HG03575 (cell line): Measurements from ENCODE around the gene FAM89A.
"Not testable (repeated sequence)": the region's sequence is repeated elsewhere in the genome, so short reads cannot be mapped to it uniquely, and the experiment has no call there.

Experiments
- ATAC-seq: cut with Tn5 transposase; IDR thresholded peaks from one replicate; pipeline ENCODE4 v1.9.1; 2021; ENCODE audit not compliant: unreplicated experiment, insufficient number of reproducible peaks, low FRiP score; ENCODE audit errors: extremely low read depth

The FAM89A gene

DNA sequence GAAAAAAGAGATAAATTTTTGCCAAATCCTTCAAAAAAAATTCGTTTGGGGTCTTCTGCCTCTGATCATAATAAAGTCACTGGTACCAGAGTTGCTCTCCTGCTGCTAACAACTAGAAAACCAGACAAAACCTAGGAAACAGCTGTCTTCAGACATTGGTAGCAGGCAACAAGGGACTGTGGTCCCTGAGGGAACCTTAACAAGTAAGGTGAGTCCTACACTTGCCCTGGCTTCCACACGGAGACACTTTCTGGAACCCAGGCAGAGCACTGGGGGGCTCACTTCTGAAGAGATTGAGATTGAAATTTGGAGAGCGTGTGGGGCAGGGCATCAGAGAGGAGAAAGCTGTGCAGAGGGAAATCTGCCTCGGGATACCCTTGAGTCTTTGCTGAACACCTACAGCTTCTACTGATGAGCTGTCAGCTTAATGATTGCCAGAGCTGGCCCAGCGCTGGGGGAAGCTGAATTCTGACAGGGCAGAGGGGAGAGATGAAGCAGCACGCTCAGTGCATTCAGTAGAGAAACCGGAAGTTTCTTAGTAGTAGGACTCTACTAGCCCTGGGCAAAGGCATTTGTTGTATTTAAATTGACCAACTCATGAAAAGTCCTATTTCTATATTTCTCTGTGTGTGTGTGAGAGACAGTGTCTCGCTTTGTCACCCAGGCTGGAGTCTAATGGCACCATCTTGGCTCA is 18.5 kb upstream of the FAM89A start:
- no peak for ATAC-seq

DNA sequence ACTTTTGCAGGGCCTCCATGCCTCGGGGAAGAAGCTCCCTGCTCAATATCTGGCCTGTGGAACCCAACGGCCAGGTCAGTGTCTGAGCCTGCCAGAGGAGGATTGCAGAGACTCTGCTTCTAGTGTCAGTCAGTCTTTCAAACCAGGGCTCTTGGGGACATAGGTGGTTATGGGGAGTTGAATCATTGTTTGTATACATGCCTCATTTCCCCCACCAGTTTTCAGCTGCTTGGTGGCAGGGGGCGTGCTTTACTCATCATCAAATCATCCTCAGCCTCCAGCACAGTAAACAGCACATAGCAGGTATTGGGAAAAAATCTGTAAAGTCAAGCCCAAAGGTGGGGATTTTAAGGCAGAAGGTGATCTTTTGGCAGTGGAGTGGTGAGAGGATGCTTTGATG is 17.4 kb upstream of the FAM89A start:
- no peak for ATAC-seq

DNA sequence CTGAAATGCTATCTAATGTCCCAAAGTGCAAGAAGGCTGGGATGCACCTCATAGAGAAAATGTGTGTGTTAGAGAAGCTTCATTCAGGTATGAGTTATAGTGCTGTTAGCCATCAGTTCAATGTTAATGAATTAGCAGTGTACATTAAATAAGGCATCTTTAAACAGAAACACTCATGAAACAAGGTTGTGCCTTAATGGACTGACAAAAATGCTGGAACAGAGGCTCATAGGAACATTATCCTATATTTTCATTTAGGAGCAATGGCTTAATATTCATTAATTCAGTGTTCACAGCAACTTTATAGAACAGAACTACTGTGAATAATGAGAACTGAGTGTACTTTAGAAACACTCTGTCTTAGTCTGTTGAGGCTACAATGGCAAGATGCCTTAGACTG is 15.2 kb upstream of the FAM89A start:
- ATAC-seq = no peak

DNA sequence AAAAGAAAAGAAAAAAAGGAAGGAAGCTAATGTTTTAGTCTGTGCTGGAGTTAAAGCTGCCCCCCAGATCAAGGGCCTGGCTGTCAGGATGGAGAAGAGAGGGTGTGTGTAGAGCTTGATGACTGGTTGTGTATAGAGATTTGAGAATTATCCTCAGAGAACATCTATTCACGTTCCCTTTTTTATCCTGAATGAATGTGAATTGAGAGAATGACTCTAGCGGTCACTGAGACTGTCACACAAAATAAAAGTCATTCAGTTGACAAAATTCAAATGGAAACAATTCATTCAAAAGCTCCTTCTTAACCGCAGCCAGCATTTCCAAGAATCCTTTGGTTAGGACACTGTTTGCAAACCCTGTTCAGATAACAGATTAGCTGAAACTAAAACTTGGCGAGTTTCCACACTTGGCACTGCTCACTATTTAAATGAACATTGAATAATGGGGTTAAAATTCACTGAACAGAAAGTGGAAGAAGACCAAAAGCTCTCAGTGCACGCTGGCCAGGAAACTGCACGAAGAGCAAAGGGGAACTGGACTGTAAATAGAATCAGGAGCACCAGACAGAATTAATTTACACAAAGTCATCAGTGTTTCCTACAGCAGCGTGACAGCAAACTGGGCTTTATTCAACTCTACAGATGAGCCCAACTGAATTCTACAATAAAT is 13.6 kb upstream of the FAM89A start:
- ATAC-seq = no peak

DNA sequence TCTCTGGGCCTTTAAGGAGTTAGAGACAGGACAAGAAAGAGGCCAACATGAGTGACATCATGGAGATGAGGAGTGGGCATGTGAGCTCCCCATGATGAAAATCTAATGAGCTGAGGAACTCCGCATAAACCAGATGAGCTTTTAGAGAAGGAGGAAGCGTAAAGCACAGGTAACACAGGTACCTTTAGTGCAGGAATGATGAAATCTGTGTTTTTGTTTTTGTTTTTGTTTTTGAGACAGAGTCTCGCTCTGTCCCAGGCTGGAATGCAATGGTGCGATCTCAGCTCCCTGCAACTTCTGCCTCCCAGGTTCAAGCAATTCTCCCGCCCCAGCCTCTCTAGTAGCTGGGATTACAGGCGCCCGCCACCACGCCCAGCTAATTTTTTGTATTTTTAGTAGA is 12.7 kb upstream of the FAM89A start:
- no peak for ATAC-seq

DNA sequence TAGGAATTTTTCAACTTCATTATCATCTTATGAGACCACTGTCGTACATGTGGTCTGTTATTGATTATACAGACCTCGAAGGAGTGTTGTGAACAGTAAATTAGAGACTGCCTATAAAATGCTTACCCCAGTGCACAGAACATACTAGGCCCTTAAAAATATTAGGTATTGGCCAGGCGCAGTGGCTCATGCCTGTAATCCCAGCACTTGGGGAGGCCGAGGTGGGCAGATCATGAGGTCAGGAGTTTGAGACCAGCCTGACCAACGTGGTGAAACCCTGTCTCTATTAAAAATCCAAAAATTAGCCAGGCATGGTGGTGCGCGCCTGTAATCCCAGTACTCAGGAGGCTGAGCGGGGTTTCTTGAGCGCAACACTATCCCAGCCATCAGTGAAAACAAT is 10.9 kb upstream of the FAM89A start:
- not testable (repeated sequence) for ATAC-seq

DNA sequence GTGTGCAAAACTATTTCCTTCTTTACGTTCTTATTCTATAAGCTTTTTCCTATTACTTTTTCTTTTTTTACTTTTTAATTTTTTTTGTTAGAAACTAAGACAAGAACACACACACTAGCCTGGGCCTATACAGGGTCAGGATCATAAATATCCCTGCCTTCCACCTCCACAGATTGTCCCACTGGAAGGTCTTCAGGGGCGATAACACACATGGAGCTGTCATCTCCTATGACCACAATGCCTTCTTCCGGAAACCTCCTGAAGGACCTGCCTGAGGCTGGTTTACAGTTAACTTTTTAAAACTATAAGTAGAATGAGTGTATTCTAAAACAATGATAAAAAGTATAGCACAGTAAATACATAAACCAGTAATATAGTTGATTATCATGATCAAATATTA is 10.3 kb upstream of the FAM89A start:
- no peak for ATAC-seq

DNA sequence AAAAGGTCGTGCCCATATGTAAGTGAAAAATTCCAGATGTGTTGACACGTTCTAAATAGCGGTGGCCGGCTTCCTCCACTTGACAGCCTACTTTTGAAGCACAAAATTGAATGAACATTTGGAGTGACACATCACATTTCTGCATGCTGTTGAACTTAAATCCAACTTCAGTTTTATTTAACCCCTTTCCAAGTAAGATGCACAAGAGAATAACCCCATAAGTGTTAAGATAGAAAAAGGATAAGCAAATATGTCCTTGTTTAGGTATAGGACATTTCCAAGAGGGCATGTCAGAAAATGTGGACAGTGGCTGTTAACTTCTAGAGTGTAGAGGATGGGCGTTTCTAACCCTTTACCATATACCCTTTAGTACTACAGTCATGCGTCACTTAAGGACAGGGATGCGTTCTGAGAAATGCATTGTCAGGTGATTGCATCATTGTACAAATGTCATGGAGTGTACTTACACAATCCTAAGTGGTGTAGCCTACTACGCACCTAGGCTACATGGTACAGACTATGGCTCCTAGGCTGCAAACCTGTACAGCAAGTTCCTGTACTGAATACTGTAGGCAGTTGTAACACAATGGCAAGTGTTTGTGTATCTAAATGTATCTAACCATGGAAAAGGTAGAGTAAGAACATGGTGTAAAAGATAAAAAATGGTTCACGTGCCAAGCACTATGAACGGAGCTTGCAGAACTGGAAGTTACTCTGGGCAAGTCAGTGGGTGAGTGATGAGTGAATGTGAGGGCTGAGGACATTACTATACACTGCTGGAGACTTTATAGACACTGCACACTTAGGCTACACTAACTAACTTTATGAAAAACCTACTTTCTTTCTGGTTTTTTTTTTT is 9.3 kb upstream of the FAM89A start:
- ATAC-seq = no peak

DNA sequence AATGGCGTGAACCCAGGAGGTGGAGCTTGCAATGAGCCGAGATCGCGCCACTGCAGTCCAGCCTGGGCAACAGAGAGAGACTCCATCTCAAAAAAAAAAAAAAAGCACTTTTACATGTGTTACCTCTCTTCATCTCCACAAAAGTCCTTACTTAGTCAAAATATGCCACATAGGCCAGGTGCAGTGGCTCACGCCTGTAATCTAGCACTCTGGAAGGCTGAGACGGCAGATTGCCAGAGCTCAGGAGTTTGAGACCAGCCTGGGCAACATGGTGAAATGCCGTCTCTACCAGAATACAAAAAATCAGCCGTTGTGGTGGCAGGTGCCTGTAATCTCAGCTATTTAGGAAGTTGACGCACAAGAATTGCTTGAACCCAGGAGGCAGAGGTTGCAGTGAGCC is 8.4 kb upstream of the FAM89A start:
- ATAC-seq = not testable (repeated sequence)

DNA sequence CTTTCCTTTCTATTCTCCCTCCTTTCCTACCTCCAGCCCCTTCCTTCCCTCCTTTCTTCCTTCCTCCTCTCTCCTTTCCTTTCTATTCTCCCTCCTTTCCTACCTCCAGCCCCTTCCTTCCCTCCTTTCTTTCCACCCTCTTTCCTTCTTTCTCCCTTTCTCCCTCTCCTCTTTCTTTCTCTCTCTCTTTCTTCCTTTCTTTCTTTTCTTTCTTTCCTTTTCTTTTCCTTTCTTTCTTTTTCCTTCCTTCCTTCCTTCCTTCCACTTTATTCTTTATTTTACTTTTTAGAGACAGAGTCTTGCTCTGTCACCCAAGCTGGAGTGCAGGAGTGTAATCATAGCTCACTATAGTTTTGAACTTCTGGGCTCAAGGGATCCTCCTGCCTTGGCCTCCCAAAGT is 7.5 kb upstream of the FAM89A start:
- not testable (repeated sequence) for ATAC-seq

DNA sequence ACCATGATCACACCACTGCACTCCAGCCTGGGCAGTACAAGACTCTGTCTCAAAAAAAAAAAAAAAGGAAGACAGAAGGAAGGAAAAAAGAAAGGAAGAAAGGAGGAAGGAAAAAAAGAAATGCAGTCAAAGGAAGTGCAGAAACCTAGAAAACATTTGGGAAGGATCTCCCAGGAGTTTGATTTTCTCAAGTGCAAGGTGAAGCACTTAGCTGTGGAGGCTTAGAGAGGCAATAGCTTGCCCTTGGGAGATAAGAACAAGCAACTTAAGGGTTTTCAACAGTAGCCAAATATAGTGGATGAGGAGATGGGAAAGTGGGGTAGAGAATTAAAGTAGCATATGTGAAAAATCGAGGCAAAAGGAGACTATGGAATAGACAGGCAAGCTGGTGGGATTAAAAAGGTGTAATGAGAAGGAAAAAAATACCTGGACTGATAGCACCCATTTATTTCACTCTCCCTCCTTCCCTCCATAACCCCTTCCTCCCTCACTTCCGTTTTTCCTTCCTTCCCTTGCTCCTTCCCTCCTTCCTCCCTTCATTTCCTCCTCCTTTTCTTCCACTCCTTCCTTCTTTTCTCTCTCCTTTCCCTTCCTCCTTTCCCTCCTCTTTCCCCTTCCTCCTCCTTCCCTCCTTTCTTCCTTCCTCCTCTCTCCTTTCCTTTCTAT is 6.8 kb upstream of the FAM89A start:
- ATAC-seq = no peak

DNA sequence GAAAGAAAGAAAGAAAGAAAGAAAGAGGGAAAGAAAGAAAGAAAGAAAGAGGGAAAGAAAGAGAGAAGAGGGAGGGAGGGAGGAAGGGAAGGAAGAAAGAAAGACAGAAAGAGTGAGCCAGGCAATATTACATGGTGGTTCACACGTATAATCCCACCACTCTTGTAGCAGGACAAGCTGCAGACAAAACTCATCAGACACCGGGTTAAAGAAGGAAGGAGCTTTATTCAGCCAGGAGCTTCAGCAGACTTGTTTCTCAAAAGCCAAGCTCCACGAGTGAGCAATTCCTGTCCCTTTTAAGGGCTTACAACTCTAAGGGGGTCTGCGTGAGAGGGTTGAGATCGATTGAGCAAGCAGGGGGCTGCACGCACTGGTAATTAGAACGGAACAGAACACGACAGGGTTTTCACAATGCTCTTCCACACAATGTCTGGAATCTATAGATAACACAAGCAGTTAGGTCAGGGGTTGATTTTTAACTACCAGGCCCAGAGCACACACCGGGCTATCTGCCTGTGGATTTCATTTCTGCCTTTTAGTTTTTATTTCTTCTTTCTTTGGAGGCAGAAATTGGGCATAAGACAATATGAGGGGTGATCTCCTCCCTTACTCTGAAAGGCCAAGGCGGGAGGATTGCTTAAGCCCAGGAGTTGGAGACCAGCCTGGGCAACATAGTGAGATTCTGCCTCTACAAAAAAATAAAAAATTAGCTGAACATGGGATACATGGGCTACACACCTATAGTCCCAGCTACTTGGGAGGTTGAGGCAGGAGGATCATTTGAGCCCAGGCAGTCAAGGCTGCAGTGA is 6.1 kb upstream of the FAM89A start:
- not testable (repeated sequence) for ATAC-seq

DNA sequence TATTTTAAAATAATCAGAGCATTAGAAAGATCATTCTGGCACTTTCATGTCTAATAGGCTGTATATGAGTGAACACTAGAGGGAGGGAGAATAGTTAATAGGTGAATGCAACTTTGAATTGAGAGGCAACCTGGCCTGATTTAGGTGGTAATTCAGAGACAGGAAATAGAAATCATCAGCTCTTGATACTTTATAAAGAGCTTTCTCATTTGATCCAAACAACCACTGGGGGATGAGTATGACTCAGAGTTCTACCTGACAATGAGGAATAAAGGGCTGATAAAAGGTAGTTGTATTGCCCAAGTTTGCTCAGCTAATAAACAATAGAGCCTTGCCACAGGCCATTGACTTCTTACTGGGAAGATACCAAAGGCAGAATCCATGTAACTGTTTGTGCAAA is 5.2 kb upstream of the FAM89A start:
- ATAC-seq = no peak

DNA sequence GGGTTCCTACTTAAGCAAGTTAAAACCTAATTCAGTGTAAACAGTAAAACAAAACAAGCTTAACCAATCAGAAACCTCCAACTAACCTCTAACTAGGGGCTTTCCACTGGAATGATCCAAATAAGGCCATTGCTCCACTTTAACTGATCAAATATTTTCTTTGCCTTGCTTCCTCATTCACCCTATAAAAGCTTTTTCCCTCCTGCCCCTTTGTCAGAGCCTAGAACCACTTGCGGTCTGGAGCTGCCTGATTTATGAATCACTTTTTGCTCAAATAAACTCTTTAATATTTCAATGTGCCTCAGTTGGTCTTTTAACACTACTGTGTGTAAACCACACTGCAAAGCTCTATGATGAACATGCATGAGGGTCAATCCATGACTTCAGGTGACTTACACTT is 4.5 kb upstream of the FAM89A start:
- ATAC-seq = no peak

DNA sequence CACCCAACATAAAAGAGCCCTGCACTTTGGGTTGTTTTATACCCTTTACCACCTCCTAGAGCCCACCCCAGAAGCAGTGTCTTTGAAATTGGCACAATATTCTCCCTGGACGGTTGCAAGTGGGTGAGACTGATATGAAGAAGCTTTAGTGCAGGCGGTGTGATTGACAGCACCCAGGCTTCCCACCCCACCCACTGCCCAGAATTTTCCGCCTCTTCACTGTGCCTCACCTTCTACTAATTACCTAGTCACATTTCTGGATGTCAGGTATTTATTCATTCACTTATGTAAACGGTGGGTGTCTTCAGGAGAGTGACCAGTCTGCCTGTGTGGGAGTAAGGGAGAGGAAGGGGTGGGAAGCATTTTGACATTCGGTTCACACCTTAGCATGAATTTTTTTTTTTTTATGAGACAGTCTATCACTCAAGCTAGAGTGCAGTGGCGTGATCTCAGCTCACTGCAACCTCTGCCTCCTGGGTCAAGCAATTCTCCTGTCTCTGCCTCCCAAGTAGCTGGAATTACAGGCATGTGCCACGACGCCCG is 1.7 kb upstream of the FAM89A start:
- ATAC-seq = no peak

DNA sequence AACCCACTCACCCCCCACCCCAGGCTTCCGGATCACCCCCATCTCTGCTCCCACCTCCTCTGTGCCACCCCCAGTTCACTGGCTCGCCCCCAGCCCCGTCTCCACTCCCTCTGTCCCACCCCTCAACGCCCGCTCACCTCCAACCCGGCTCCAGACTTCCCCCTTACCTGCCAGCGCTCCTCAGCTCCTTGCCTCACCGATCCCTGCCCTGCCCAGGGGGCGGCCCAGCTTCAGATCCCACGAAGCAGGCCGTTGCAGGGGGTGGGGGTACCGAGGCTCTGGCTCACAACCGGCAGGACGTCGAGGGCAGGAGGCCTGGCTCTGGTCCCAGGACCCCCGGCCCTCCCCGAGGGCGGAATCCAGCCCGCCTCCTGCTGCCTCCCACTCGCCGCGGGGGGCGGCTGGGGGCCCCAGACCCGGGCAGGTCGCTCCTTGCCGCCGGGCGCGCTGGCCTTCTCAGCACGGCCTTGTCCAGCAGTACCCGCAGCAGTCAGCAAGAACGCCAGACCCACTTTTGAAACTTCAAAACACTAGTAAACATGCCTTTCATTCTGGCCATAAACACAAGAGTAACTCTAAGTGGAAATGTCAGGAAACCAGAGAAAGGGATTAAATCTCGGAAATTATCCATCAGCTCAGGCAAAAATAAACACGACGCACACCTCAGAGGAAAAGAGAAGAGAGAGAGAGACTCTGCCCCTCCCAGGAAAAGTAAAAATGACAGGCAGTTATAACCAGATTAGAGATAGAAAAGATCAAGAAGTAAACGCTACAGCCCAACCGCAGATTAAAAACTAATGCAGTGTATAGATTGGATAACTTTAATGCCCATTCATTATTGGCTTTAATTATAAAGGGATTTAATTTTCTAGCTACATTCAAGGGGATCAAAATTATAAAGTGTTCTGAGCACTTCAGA is 1.0 kb upstream of the FAM89A start:
- ATAC-seq = no peak

DNA sequence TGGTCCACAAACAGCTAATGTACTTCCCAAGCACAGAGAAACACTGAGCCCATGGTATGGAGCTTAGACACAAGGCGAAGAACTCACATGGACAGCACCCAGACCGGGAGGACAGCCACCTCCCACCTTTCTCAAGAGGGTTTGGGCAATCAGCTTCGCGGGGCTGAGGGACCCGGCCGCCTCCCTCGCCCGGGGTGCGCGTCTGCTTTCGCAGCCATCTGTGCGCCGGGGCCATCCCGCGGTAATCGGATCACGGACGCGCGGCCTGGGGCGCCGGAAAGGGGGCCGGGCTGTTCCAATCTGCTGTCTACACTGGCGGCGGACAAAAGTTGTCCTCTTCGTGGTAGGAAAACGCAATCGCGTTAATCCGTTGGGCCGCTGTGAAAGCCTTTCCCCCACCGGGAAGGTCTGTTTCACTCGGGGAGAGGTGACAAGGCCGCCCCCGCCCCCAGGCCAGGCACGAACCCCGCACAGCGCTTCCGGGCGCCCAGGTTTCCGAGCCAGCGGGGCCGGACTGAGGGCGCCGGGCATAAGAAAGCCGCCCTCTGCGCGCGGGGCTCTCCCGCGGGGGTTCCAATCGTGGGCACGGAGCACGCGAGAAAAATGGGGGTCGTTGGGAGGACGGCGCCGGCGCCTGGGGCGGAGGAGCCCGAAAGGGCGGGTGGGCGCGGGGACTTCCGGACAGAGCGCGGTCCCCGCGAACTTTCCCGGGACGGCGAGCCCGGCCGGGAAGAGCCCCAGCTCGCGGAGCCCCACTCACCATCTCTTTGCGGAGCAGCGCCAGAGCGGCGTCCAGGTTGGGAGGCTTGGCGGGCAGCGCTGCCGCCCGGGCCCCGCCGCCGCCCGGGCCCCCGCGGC is 664 bp downstream of the FAM89A start:
- no peak for ATAC-seq
